Esophagus muscularis mucosa (tissue), 3 donors: ENCODE results near the gene CELF4.

ENCODE experiments used
- POLR2AphosphoS5 ChIP-seq, 2 donors: sonication (generic); formaldehyde crosslinking; IDR thresholded peaks; one replicate each; pipeline ENCODE4 v1.6.1; 2017; ENCODE audit warnings: antibody characterized with exemption in 2 of 2
- TF ChIP-seq, protein P1 (sequence below), 3 experiments: fragments of 200-600 bp in 2 of 3; fragments of 450-650 bp in 1 of 3; sonication (generic) in 2 of 3; IDR thresholded peaks; one replicate each; pipeline ENCODE4 v1.5.1; 2017 to 2019; ENCODE audit warnings: antibody characterized with exemption in 3 of 3, mild to moderate bottlenecking in 2 of 3, moderate library complexity in 1 of 3

DNA sequence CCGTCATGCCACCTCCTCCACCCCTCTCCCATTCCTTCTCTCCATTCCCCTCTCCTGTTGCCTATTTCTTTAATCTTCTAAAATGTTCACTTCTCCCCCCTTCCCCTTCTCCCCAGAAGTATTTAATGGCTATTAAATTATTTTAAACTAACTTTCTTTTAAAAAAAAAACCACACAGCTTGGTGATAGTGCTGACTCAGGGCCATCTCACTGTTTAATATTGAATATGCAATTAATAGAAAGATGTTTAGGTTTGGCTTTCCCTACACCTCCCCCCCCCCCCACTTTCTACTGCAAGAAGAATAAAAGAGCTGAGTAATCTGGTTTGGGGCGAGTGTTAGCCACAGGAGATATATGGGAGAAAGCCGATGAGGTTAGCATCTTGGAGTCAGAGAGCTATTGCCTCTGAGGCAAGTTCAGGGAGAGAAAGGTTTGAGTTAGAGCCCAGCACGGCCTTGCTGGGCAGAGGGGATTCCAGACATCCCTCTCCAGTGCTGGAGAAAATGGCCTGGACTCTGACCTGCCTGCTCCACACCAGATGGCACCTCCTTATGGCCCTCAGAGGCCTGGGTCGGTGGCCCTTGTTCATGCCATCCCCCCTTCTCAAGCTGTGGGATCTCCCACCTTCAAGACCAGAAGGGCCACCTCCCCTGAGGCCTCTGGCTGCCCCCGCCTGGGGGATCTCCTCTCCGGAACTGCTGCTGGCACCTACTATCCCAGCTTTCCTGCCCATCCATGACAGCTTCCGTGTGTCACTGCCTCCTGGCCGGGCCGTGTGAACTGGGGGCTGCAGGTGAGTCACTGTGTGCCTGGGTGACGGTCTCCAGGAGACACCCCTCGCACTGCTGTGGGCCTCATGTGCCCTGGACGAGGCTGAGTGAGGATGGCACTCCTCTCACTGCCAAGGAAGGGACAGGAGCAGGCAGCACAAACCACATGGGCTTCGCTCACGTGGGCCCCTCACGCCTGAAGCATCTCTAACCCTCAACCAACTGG lies 246.9 kb downstream of the CELF4 start:
- TF ChIP-seq POLR2AphosphoS5 (IDR thresholded peaks at IDR 0.05) = no peak
- TF ChIP-seq, protein P1, sequence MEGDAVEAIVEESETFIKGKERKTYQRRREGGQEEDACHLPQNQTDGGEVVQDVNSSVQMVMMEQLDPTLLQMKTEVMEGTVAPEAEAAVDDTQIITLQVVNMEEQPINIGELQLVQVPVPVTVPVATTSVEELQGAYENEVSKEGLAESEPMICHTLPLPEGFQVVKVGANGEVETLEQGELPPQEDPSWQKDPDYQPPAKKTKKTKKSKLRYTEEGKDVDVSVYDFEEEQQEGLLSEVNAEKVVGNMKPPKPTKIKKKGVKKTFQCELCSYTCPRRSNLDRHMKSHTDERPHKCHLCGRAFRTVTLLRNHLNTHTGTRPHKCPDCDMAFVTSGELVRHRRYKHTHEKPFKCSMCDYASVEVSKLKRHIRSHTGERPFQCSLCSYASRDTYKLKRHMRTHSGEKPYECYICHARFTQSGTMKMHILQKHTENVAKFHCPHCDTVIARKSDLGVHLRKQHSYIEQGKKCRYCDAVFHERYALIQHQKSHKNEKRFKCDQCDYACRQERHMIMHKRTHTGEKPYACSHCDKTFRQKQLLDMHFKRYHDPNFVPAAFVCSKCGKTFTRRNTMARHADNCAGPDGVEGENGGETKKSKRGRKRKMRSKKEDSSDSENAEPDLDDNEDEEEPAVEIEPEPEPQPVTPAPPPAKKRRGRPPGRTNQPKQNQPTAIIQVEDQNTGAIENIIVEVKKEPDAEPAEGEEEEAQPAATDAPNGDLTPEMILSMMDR (IDR thresholded peaks at IDR 0.05) = no peak
